CD14-positive monocyte (primary cell): ENCODE measurements around the gene EEF2KMT. TPM values are rescaled to one million over a fixed set of nuclear protein-coding genes. Genes with fewer than 3 reads are reported as not detected.
A peak's percentile ranks its signal among the peaks of the same experiment; 100 is the strongest.

Experiments
- DNase-seq, 3 donors: peaks; one replicate each; pipeline ENCODE4 v3.0.0-alpha.2; 2011 to 2022
- H2AFZ ChIP-seq: 2 replicates; pipeline ENCODE4 v1.6.0; 2012; ENCODE audit warnings: mild to moderate bottlenecking, low read depth, low read length, inconsistent platforms; ENCODE audit not compliant: insufficient read depth, poor library complexity, severe bottlenecking
- H3K27ac ChIP-seq, 2 donors: 1 replicate in 1 of 2; 2 replicates in 1 of 2; pipeline ENCODE4 v1.5.1; 2012 to 2013; ENCODE audit warnings: low read length in 2 of 2, control low read depth in 1 of 2, inconsistent platforms in 1 of 2, low read depth in 1 of 2, mild to moderate bottlenecking in 1 of 2
- H3K27me3 ChIP-seq, 2 donors: one replicate each; pipeline versions ENCODE4 v1.6.0 to v1.6.1; 2011 to 2013; ENCODE audit warnings: low read length in 2 of 2; ENCODE audit not compliant: control insufficient read depth in 2 of 2, insufficient read depth in 2 of 2
- H3K36me3 ChIP-seq, 2 donors: replicated peaks in 1 of 2; 1 replicate in 1 of 2; 2 replicates in 1 of 2; pipeline versions ENCODE4 v1.5.1 to v1.6.1; 2012 to 2013; ENCODE audit warnings: low read length in 2 of 2, control low read depth in 1 of 2, inconsistent platforms in 1 of 2, mild to moderate bottlenecking in 1 of 2; ENCODE audit not compliant: insufficient read depth in 2 of 2, control insufficient read depth in 1 of 2
- H3K4me1 ChIP-seq, 2 donors: 1 replicate in 1 of 2; 2 replicates in 1 of 2; pipeline versions ENCODE4 v1.5.1 to v1.6.1; 2012 to 2013; ENCODE audit warnings: low read length in 2 of 2, control low read depth in 1 of 2, inconsistent platforms in 1 of 2, mild to moderate bottlenecking in 1 of 2, moderate library complexity in 1 of 2; ENCODE audit not compliant: insufficient read depth in 2 of 2, control insufficient read depth in 1 of 2
- H3K4me2 ChIP-seq: replicated peaks from 2 replicates; pipeline ENCODE3; 2012; ENCODE audit warnings: low read length, moderate library complexity, mild to moderate bottlenecking; ENCODE audit not compliant: poor library complexity, severe bottlenecking; ENCODE audit errors: extremely low read depth
- H3K4me3 ChIP-seq, 3 experiments: fragments of 200-600 bp in 1 of 3; sonication (generic) in 1 of 3; replicated peaks in 1 of 3; 1 replicate in 2 of 3; 2 replicates in 1 of 3; pipeline ENCODE4 v1.5.1; 2011 to 2013; ENCODE audit warnings: low read length in 3 of 3, mild to moderate bottlenecking in 3 of 3, control low read depth in 2 of 3, low read depth in 2 of 3, inconsistent platforms in 1 of 3, moderate library complexity in 1 of 3
- H3K79me2 ChIP-seq: 2 replicates; pipeline ENCODE4 v1.6.0; 2012; ENCODE audit warnings: mild to moderate bottlenecking, control low read depth, inconsistent platforms, low read length, moderate library complexity; ENCODE audit not compliant: insufficient read depth
- H3K9ac ChIP-seq: 2 replicates; pipeline ENCODE4 v1.6.0; 2017; ENCODE audit warnings: low read length, mild to moderate bottlenecking; ENCODE audit not compliant: insufficient read depth, poor library complexity, severe bottlenecking
- H3K9me3 ChIP-seq, 2 donors: replicated peaks in 1 of 2; 1 replicate in 1 of 2; 2 replicates in 1 of 2; pipeline versions ENCODE4 v1.5.1 to v1.6.1; 2012 to 2013; ENCODE audit warnings: low read length in 2 of 2, control low read depth in 1 of 2; ENCODE audit not compliant: control insufficient read depth in 1 of 2, insufficient read depth in 1 of 2
- H4K20me1 ChIP-seq: 2 replicates; pipeline ENCODE4 v1.6.0; 2012; ENCODE audit warnings: mild to moderate bottlenecking, low read length, control low read depth, moderate library complexity; ENCODE audit not compliant: insufficient read depth
- H3K27ac Mint-ChIP-seq, 7 donors: one replicate each; pipeline ENCODE4 v1.8.0; 2020; ENCODE audit warnings: mild to moderate bottlenecking in 7 of 7, mixed read lengths in 7 of 7, moderate library complexity in 6 of 7, inconsistent platforms in 2 of 7
- H3K27me3 Mint-ChIP-seq, 3 donors: one replicate each; pipeline ENCODE4 v1.8.0; 2021 to 2022; ENCODE audit warnings: low read depth in 3 of 3, mild to moderate bottlenecking in 3 of 3, mixed read lengths in 3 of 3, moderate library complexity in 3 of 3, inconsistent platforms in 1 of 3
- H3K36me3 Mint-ChIP-seq, 2 donors: one replicate each; pipeline ENCODE4 v1.8.0; 2020; ENCODE audit warnings: mixed read lengths in 2 of 2, inconsistent platforms in 1 of 2, mild to moderate bottlenecking in 1 of 2
- H3K4me1 Mint-ChIP-seq: one replicate; pipeline ENCODE4 v1.8.0; 2020; ENCODE audit warnings: mild to moderate bottlenecking, mixed read lengths
- H3K4me3 Mint-ChIP-seq, 2 donors: one replicate each; pipeline ENCODE4 v1.8.0; 2020; ENCODE audit warnings: mild to moderate bottlenecking in 2 of 2, mixed read lengths in 2 of 2, moderate library complexity in 1 of 2
- H3K9me3 Mint-ChIP-seq, 7 donors: one replicate each; pipeline ENCODE4 v1.8.0; 2020 to 2022; ENCODE audit warnings: mixed read lengths in 7 of 7, mild to moderate bottlenecking in 6 of 7, moderate library complexity in 6 of 7, inconsistent platforms in 2 of 7
- CTCF ChIP-seq: fragments of 200-600 bp; IDR thresholded peaks from one replicate; pipeline ENCODE4 v1.8.0; 2022; ENCODE audit warnings: antibody characterized with exemption, mild to moderate bottlenecking
- WGBS: methylation state at CpG from one replicate; pipeline ENCODE4 v1.1.5; 2013; ENCODE audit warnings: missing lambda C conversion rate; ENCODE audit not compliant: insufficient coverage; 5-methylcytosine and 5-hydroxymethylcytosine counted together
- intact Hi-C, 2 donors: fragments of 100-400 bp; cut with micrococcal nuclease; formaldehyde crosslinking; loops; one replicate each; pipeline versions ENCODE4 v1.15.0 to v1.15.1; 2023
- polyA plus RNA-seq, 3 donors: library from polyadenylated mRNA; depleted of rRNA in 1 of 3; unstranded in 2 of 3; stranded (reverse) in 1 of 3; fragments of 300-500 nt in 2 of 3; fragments of >200 nt in 1 of 3; fragmentation: Illumina TruSeq in 2 of 3; gene quantifications; 1 replicate in 2 of 3; 2 replicates in 1 of 3; pipeline ENCODE4 v1.2.3, GENCODE V29; 2012 to 2021

EEF2KMT gene
- polyA plus RNA-seq, 3 donors = 4.6 to 6.8 (median 5.5) TPM

DNA sequence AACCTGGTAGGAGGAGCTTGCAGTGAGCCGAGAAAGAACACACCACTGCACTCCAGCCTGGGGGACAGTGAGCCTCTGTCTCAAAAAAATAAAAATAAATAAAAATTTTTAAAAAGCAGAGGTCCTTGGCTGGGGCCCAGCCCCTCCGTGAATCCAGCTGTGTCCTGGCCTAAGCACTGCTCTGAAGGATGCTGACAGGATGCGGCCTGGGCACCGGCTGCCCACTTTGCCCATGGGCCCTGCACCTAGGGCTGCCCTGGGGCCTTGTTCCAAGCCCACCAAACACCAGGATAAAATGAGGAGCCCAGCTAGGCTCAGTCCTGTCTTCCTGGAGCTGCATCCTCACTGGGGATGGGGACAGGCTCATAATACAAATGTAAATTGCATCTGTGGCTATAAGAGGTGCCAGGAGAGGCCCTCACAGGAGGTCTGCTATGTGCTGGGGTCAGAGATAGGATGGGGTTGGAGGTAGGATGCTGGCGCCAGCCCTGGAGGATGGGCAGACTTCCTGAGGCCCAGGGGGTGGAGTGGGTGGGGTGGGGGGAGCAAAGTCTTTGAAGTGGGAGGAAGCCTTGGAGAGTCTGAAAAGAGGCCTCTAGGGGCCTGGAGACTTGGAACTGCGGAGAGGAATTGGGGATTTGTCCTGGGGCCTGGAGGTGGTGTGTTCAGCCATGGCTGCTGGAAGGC is 38.1 kb downstream of the EEF2KMT start:
- Histone ChIP-seq H3K9me3 (no peaks in the 10 kb centered on the region), H3K4me3 (no peak overlapping the region), H2AFZ (no peak overlapping the region), H4K20me1 (no peaks in the 10 kb centered on the region), H3K4me2 (no peak overlapping the region), H3K9ac (peak overlapping the region; percentile 27), H3K79me2 (no peaks in the 10 kb centered on the region), H3K27ac (no peak overlapping the region), H3K27me3 (no peaks in the 10 kb centered on the region), H3K4me1 (peaks cover 7 to 8% of the 10 kb centered on the region in 2 donors), H3K36me3 (no peaks in the 10 kb centered on the region)
- Mint-ChIP-seq H3K27ac (no peak overlapping the region), H3K9me3 (no peaks in the 10 kb centered on the region), H3K4me3 (no peak overlapping the region), H3K4me1 (peaks cover 10% of the 10 kb centered on the region), H3K36me3 (no peaks in the 10 kb centered on the region), H3K27me3 (peaks cover 5 to 15% (median 5%) of the 10 kb centered on the region in 3 donors)
- WGBS = 86% methylated on average over 1 of the region's 6 CpGs
- no peak for DNase-seq
- intact Hi-C loops = no loop called here
- no peak for TF ChIP-seq CTCF

GRCh38 chr16:5058476-5058875 is 39.1 kb downstream of the EEF2KMT start:
- TF ChIP-seq CTCF = no peak
- H4K20me1 ChIP-seq = no peaks in the 10 kb centered on the region
- DNase-seq = no peak
- no peak overlapping the region for H3K4me2 ChIP-seq
- peak overlapping the region; percentile 52 for H2AFZ ChIP-seq
- no peaks in the 10 kb centered on the region for H3K9me3 ChIP-seq
- Mint-ChIP-seq H3K27ac (no peak overlapping the region), H3K4me1 (peaks cover 10% of the 10 kb centered on the region), H3K4me3 (no peak overlapping the region), H3K36me3 (no peaks in the 10 kb centered on the region), H3K27me3 (peaks cover 5 to 13% (median 5%) of the 10 kb centered on the region in 3 donors), H3K9me3 (no peaks in the 10 kb centered on the region)
- H3K9ac ChIP-seq = peak overlapping the region; percentile 21
- H3K4me1 ChIP-seq = peaks cover 7 to 8% of the 10 kb centered on the region in 2 donors
- intact Hi-C loops = no loop called here
- H3K27ac ChIP-seq = no peak overlapping the region
- H3K27me3 ChIP-seq = no peaks in the 10 kb centered on the region
- no peak overlapping the region for H3K4me3 ChIP-seq
- no CpG with 5 or more reads among the region's 7 CpGs for WGBS
- H3K36me3 ChIP-seq = no peaks in the 10 kb centered on the region
- no peaks in the 10 kb centered on the region for H3K79me2 ChIP-seq
